Peyer's patch (tissue), 4 donors: ENCODE results near the gene TMEM132A. TPM values are rescaled to one million over a fixed set of nuclear protein-coding genes. Genes with fewer than 3 reads are reported as not detected.

Source experiments
- DNase-seq, 3 donors: peaks; one replicate each; pipeline ENCODE4 v3.0.0-alpha.2; 2017 to 2019
- H3K27ac ChIP-seq, 4 donors: fragments of 200-600 bp; sonication (generic); one replicate each; pipeline ENCODE4 v1.5.1; 2016 to 2019
- H3K27me3 ChIP-seq, 2 donors: fragments of 200-600 bp; sonication (generic); one replicate each; pipeline ENCODE4 v1.5.1; 2019
- H3K36me3 ChIP-seq, 3 donors: fragments of 200-600 bp; sonication (generic); one replicate each; pipeline ENCODE4 v1.5.1; 2016 to 2019
- H3K4me1 ChIP-seq, 4 donors: fragments of 200-600 bp; sonication (generic); one replicate each; pipeline ENCODE4 v1.5.1; 2016 to 2019
- H3K4me3 ChIP-seq, 4 donors: fragments of 200-600 bp; sonication (generic); 1 replicate in 3 of 4; 2 replicates in 1 of 4; pipeline ENCODE4 v1.5.1; 2016 to 2019; ENCODE audit warnings: mild to moderate bottlenecking in 1 of 4
- H3K9me3 ChIP-seq, 4 donors: fragments of 200-600 bp; sonication (generic); one replicate each; pipeline ENCODE4 v1.5.1; 2016 to 2019; ENCODE audit warnings: mild to moderate bottlenecking in 1 of 4
- POLR2A ChIP-seq, 2 donors: fragments of 450-650 bp; IDR thresholded peaks; one replicate each; pipeline ENCODE4 v1.5.1; 2017; ENCODE audit warnings: antibody characterized with exemption in 2 of 2, mild to moderate bottlenecking in 2 of 2, moderate library complexity in 2 of 2
- total RNA-seq, 4 donors: library from RNA; depleted of rRNA; stranded (reverse); fragments of >200 nt; gene quantifications; one replicate each; pipeline ENCODE4 v1.1.0, GENCODE V29; 2016
- TF ChIP-seq, protein P1 (sequence below), 6 experiments: fragments of 450-650 bp in 4 of 6; fragments of 200-600 bp in 2 of 6; sonication (generic) in 1 of 6; IDR thresholded peaks; one replicate each; pipeline ENCODE4 v1.5.1; 2017 to 2019; ENCODE audit warnings: antibody characterized with exemption in 6 of 6, mild to moderate bottlenecking in 3 of 6, moderate library complexity in 1 of 6

The TMEM132A gene
- total RNA-seq, 4 donors from 2014 or later: 1.6 to 28.9 (median 4.0) TPM

GRCh38 chr11:60916669-60917206 lies 7.5 kb upstream of the TMEM132A start:
- Histone ChIP-seq H3K4me3 (no peak overlapping the region), H3K27me3 (no peaks in the 10 kb centered on the region), H3K36me3 (peaks cover 0 to 23% (median 0%) of the 10 kb centered on the region in 3 donors), H3K27ac (peak overlapping the region in 1 of 4 donors; percentile 8), H3K4me1 (peaks cover 0 to 24% (median 12%) of the 10 kb centered on the region in 4 donors), H3K9me3 (no peaks in the 10 kb centered on the region)
- no peak for TF ChIP-seq POLR2A (IDR thresholded peaks at IDR 0.05)
- TF ChIP-seq, protein P1, sequence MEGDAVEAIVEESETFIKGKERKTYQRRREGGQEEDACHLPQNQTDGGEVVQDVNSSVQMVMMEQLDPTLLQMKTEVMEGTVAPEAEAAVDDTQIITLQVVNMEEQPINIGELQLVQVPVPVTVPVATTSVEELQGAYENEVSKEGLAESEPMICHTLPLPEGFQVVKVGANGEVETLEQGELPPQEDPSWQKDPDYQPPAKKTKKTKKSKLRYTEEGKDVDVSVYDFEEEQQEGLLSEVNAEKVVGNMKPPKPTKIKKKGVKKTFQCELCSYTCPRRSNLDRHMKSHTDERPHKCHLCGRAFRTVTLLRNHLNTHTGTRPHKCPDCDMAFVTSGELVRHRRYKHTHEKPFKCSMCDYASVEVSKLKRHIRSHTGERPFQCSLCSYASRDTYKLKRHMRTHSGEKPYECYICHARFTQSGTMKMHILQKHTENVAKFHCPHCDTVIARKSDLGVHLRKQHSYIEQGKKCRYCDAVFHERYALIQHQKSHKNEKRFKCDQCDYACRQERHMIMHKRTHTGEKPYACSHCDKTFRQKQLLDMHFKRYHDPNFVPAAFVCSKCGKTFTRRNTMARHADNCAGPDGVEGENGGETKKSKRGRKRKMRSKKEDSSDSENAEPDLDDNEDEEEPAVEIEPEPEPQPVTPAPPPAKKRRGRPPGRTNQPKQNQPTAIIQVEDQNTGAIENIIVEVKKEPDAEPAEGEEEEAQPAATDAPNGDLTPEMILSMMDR (IDR thresholded peaks at IDR 0.05): no peak
- no peak for DNase-seq

DNA sequence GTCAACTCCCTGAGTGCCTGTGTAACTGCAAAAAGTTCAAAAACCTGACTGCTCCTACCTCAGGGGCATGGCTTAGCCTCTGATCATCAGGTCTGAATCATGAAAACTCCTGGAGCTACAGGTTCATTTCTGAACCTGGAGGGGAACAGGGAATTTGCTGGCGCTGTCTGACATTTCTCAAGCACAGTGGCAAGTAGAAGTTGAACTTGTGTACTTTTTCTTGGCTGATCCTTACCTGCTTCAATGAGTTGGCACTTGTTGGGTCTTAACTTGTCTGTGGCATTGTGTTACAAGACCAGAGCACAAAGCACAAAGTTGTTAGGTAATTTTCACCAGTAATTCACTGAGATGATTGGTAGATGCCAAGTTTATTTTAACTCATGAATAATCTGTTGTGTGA lies 7.0 kb upstream of the TMEM132A start:
- Histone ChIP-seq H3K27ac (peak overlapping the region in 1 of 4 donors; percentile 8), H3K27me3 (no peaks in the 10 kb centered on the region), H3K36me3 (peaks cover 0 to 28% (median 0%) of the 10 kb centered on the region in 3 donors), H3K4me3 (no peak overlapping the region), H3K4me1 (peaks cover 0 to 24% (median 12%) of the 10 kb centered on the region in 4 donors), H3K9me3 (no peaks in the 10 kb centered on the region)
- no peak for TF ChIP-seq POLR2A (IDR thresholded peaks at IDR 0.05)
- TF ChIP-seq, protein P1 (IDR thresholded peaks at IDR 0.05): no peak
- no peak for DNase-seq

DNA sequence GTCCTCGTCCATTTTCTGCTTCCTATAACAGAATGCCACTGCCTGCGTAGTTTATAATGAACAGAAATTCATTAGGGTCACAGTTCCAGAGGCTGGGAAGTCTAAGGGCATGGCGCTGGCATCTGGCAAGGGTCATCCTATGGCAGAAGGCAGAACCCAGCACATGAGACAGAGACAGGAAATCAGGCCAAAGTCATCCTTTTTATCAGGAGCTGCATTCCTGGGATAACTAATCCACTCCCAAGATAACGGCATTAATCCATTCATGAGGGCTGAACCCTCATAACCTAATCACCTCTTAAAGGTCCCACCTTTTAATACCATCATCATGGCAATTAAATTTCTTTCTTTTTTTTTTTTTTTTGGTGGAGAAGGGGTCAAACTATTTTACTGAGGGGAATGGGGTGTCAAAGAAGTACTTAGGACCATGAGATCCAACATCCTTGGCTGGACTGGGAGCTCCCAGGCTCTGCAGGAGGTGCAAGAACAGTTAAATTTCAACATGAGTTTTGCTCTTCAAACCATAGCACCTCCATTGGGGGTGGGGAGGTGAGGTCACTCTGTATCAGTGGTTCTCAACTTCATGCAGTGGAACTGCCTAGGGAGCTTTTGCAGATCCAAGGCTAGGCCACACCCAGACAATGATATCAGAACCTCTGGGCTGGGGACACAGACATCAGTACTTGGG lies 5.9 kb upstream of the TMEM132A start:
- TF ChIP-seq, protein P1 (IDR thresholded peaks at IDR 0.05): no peak
- H3K27ac ChIP-seq: peak overlapping the region in 1 of 4 donors; percentile 25
- no peak for DNase-seq
- H3K36me3 ChIP-seq: peaks cover 0 to 36% (median 0%) of the 10 kb centered on the region in 3 donors
- H3K27me3 ChIP-seq: no peaks in the 10 kb centered on the region
- no peak overlapping the region for H3K4me3 ChIP-seq
- H3K4me1 ChIP-seq: peaks cover 0 to 17% (median 12%) of the 10 kb centered on the region in 4 donors
- H3K9me3 ChIP-seq: no peaks in the 10 kb centered on the region

- Histone ChIP-seq H3K4me1 (peaks cover 0 to 19% (median 13%) of the 10 kb centered on the region in 4 donors), H3K27ac (peak overlapping the region in 1 of 4 donors; percentile 25), H3K4me3 (no peak overlapping the region), H3K9me3 (no peaks in the 10 kb centered on the region), H3K27me3 (no peaks in the 10 kb centered on the region), H3K36me3 (peaks cover 0 to 36% (median 0%) of the 10 kb centered on the region in 3 donors)
- DNase-seq: no peak
- TF ChIP-seq POLR2A (IDR thresholded peaks at IDR 0.05): no peak
- TF ChIP-seq, protein P1 (IDR thresholded peaks at IDR 0.05): no peak
Observed at GRCh38 chr11:60918939-60919265, 5.4 kb upstream of the TMEM132A start.

- no peak for TF ChIP-seq POLR2A (IDR thresholded peaks at IDR 0.05)
- TF ChIP-seq, protein P1 (IDR thresholded peaks at IDR 0.05): no peak
- Histone ChIP-seq H3K27me3 (peaks cover 0 to under 1% of the 10 kb centered on the region in 2 donors), H3K27ac (peak overlapping the region in 1 of 4 donors; percentile 25), H3K4me1 (peaks cover 0 to 24% (median 15%) of the 10 kb centered on the region in 4 donors), H3K36me3 (peaks cover 0 to 36% (median 0%) of the 10 kb centered on the region in 3 donors), H3K4me3 (no peak overlapping the region), H3K9me3 (no peaks in the 10 kb centered on the region)
- DNase-seq: no peak
Observed at GRCh38 chr11:60919320-60919719, 4.9 kb upstream of the TMEM132A start.
